Immature natural killer cell (primary cell): Measurements from ENCODE around the gene CCDC177. TPM values are rescaled to one million over a fixed set of nuclear protein-coding genes. Genes with fewer than 3 reads are reported as not detected.
A peak's percentile ranks its signal among the peaks of the same experiment; 100 is the strongest.

Experiments
- DNase-seq, 3 donors: peaks; one replicate each; pipeline ENCODE4 v3.0.0; 2022; ENCODE audit warnings: mixed read lengths in 1 of 3
- H3K27ac Mint-ChIP-seq, 6 donors: one replicate each; pipeline ENCODE4 v1.8.0; 2020; ENCODE audit warnings: mixed read lengths in 6 of 6, mild to moderate bottlenecking in 5 of 6, inconsistent platforms in 4 of 6, moderate library complexity in 3 of 6
- H3K27me3 Mint-ChIP-seq, 3 donors: one replicate each; pipeline ENCODE4 v1.8.0; 2020 to 2021; ENCODE audit warnings: low read depth in 3 of 3, mild to moderate bottlenecking in 3 of 3, mixed read lengths in 3 of 3, moderate library complexity in 3 of 3, inconsistent platforms in 1 of 3
- H3K36me3 Mint-ChIP-seq, 3 donors: one replicate each; pipeline ENCODE4 v1.8.0; 2020; ENCODE audit warnings: mixed read lengths in 3 of 3, inconsistent platforms in 2 of 3, mild to moderate bottlenecking in 2 of 3
- H3K4me1 Mint-ChIP-seq, 2 donors: one replicate each; pipeline ENCODE4 v1.8.0; 2020; ENCODE audit warnings: inconsistent platforms in 2 of 2, mild to moderate bottlenecking in 2 of 2, mixed read lengths in 2 of 2, moderate library complexity in 1 of 2
- H3K4me3 Mint-ChIP-seq, 5 donors: one replicate each; pipeline ENCODE4 v1.8.0; 2020; ENCODE audit warnings: mild to moderate bottlenecking in 5 of 5, mixed read lengths in 5 of 5, inconsistent platforms in 3 of 5, moderate library complexity in 3 of 5
- H3K9me3 Mint-ChIP-seq, 6 donors: one replicate each; pipeline ENCODE4 v1.8.0; 2020; ENCODE audit warnings: mild to moderate bottlenecking in 6 of 6, mixed read lengths in 6 of 6, inconsistent platforms in 4 of 6, moderate library complexity in 3 of 6
- polyA plus RNA-seq, 3 donors: library from polyadenylated mRNA; unstranded; fragments of 300-500 nt; fragmentation: Illumina TruSeq; gene quantifications; one replicate each; pipeline ENCODE4 v1.2.3, GENCODE V29; 2021

CCDC177 gene
- polyA plus RNA-seq, 3 donors from 2014 or later, result not detected

DNA sequence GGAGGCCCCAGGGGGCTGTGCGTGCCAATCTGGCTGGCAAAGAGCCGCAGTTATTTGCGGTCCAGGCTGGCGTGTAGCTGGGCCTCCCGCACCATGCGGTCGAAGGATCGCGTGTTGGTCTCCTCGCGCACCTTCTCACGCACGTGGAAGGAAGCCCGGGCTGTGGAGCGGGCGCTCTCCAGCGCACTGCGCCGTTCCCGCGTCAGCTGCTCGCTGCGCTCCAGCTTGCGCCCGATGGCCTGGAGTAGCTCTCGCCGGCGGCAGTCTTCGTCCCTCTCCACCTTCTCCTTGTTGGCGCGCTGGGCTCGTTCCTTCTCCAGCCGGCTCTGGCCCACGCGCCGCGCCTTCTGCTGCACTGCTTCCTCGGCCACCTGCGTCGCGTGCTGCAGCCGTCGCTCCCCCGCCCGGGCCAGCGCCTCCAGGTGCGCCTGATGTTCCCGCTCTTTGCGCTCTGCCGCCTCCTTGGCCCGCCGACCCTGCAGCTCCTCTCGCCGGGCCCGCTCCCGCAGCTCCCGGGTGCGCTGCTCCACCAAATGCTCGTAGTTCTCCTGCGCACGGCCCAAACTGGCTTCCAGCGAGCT, 3.1 kb downstream of the CCDC177 start:
- no peaks in the 10 kb centered on the region for H3K36me3 Mint-ChIP-seq
- peaks cover 10 to 25% (median 20%) of the 10 kb centered on the region in 3 donors for H3K27me3 Mint-ChIP-seq
- peak overlapping the region in 1 of 5 donors; percentile 12 for H3K4me3 Mint-ChIP-seq
- H3K27ac Mint-ChIP-seq, result no peak overlapping the region
- H3K9me3 Mint-ChIP-seq, result no peaks in the 10 kb centered on the region
- H3K4me1 Mint-ChIP-seq, result peaks cover 7 to 8% of the 10 kb centered on the region in 2 donors
- DNase-seq, result no peak

DNA sequence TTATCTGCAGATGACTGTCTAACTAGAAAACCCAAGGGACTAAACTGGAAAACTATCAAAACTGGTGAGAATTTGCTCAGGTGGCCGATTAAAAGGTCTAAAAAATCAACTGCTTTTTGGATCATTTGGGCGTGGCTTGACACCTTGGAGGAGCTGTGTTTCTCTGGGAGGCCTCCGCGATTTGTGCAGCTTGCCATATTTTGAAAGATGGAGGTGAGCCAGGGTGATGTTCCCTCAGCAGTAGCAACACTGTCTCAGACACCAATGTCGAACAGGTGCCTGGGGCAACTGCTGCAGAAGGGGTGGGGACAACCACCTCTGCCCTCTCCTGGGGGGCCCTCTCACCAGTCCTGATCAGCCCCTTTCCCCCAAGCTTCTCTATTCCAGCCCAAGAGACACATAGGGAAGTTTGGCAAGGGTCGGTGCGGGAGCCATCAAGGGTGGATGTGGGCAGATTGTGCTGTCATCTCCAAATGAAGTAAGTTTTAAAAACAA, 3.8 kb downstream of the CCDC177 start:
- Mint-ChIP-seq H3K4me3 (peak overlapping the region in 1 of 5 donors; percentile 38), H3K36me3 (no peaks in the 10 kb centered on the region), H3K4me1 (peaks cover 7 to 8% of the 10 kb centered on the region in 2 donors), H3K27me3 (peaks cover 12 to 19% (median 19%) of the 10 kb centered on the region in 3 donors), H3K27ac (no peak overlapping the region), H3K9me3 (no peaks in the 10 kb centered on the region)
- DNase-seq, result no peak

DNA sequence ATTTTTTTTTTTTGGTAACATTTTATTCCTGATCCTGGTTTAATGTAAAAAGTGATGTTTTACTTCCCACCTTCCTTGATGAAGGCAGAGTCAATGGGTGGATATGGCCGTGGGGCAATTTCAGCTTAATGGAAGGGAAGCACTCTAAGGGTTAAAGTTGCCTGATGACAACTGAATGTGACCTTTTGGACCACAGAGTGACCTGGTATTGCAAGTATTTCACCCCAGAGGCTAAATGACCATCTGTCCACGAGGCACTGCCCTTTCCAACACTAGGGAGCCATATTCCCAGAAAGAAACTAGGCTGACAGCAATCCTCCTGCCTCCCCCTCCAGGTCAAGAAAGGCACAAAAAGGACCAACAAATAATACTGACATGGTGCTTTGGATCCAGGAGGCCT, 4.8 kb downstream of the CCDC177 start:
- no peaks in the 10 kb centered on the region for H3K36me3 Mint-ChIP-seq
- H3K4me3 Mint-ChIP-seq, result no peak overlapping the region
- H3K27me3 Mint-ChIP-seq, result peaks cover 12 to 19% (median 19%) of the 10 kb centered on the region in 3 donors
- no peak for DNase-seq
- no peaks in the 10 kb centered on the region for H3K9me3 Mint-ChIP-seq
- H3K4me1 Mint-ChIP-seq, result peaks cover 6 to 8% of the 10 kb centered on the region in 2 donors
- no peak overlapping the region for H3K27ac Mint-ChIP-seq

DNA sequence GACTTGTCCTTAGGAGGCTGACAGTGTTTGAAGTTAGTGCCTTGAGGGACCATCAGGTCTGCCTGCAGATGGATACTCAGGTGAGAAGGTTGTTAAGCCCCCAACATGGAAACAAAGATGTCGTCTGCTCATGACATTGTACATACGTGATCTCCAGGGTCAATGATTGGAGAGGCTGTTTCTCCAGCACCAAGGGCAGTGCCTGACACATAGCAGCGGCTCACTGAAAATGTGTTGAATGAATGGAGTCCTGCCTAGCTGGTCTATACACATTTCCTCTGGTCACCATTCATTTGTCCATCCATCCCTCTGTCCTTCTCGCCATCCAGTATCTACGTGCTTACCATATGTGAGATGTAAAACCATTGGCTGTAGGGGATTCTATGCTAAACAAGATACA, 7.1 kb downstream of the CCDC177 start:
- H3K27me3 Mint-ChIP-seq, result peaks cover 12% of the 10 kb centered on the region in 3 donors

DNA sequence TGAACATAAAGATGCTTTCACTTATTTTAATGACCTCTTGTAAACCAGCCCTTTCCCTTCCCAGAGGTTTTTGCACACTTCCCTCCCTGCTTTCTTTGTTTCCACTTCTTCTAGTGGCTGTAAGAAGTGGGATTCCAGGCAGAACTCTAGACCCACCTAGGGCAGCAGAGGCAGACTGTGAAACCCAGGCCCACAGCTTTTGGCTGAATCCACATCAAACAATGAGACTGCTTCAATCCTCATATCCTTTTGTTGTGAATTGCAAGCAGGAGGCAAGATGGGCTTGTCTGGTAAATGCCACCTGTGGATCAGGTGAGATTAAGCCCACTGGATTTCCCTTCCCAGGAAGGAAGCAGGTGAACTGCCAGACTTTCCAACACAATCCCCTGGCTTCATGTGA, 12.8 kb downstream of the CCDC177 start:
- H3K27ac Mint-ChIP-seq, result no peak overlapping the region
- no peaks in the 10 kb centered on the region for H3K9me3 Mint-ChIP-seq

More for the DNA sequence above, 7.1 kb downstream of the CCDC177 start:
- no peaks in the 10 kb centered on the region for H3K4me1 Mint-ChIP-seq
- no peaks in the 10 kb centered on the region for H3K36me3 Mint-ChIP-seq
- H3K27ac Mint-ChIP-seq, result no peak overlapping the region
- no peaks in the 10 kb centered on the region for H3K9me3 Mint-ChIP-seq
- DNase-seq, result no peak
- no peak overlapping the region for H3K4me3 Mint-ChIP-seq

DNA sequence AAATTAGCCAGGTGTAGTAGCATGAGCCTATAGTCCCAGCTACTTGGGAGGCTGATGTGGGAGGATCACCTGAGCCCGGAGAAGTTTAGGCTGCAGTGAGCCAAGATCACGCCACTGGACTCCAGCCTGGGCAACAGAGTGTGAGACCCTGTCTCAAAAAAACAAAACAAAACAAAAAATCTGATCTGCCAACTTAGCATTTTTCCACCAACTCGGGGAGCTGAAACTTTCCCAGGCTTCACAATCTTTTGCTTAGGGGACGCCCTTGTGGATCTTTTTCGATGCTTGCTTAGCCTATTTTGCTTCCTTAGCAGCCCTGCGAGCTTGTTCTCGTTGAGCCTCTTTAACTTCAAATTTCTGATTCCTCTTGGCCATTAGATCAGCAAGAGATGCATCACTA, 13.8 kb downstream of the CCDC177 start:
- Mint-ChIP-seq H3K4me3 (no peak overlapping the region), H3K4me1 (no peaks in the 10 kb centered on the region), H3K27me3 (peaks cover 0 to 11% (median 6%) of the 10 kb centered on the region in 3 donors), H3K27ac (no peak overlapping the region), H3K9me3 (no peaks in the 10 kb centered on the region), H3K36me3 (no peaks in the 10 kb centered on the region)
- DNase-seq, result no peak

More for the DNA sequence above, 12.8 kb downstream of the CCDC177 start:
- Mint-ChIP-seq H3K4me3 (no peak overlapping the region), H3K36me3 (no peaks in the 10 kb centered on the region), H3K27me3 (peaks cover 0 to 16% (median 6%) of the 10 kb centered on the region in 3 donors), H3K4me1 (no peaks in the 10 kb centered on the region)
- DNase-seq, result no peak

DNA sequence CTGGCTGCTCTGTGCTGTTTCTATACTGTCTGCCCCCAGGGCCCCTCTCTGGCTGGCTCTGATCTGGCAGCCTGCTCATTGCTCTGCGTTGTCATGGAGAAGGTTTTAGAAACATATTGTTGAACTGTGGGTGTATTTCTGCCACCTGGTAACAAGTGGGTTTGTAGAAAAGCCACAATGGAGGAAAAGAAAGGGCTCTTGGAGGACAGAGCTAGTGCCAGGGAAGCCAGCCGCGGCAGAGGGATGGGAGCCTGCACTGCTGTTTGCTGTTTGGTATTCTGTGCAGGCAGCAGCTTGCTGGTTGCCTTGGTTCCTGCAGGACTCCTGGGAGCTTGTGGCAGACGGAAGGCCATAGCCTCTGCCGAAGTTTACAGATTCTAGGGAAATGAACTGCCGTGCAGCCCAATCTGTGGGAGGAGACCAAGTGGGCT, 15.1 kb downstream of the CCDC177 start:
- no peak overlapping the region for H3K27ac Mint-ChIP-seq
- no peaks in the 10 kb centered on the region for H3K4me1 Mint-ChIP-seq
- peaks cover 0 to 11% (median 6%) of the 10 kb centered on the region in 3 donors for H3K27me3 Mint-ChIP-seq
- H3K4me3 Mint-ChIP-seq, result no peak overlapping the region
- no peaks in the 10 kb centered on the region for H3K9me3 Mint-ChIP-seq
- DNase-seq, result no peak
- no peaks in the 10 kb centered on the region for H3K36me3 Mint-ChIP-seq

DNA sequence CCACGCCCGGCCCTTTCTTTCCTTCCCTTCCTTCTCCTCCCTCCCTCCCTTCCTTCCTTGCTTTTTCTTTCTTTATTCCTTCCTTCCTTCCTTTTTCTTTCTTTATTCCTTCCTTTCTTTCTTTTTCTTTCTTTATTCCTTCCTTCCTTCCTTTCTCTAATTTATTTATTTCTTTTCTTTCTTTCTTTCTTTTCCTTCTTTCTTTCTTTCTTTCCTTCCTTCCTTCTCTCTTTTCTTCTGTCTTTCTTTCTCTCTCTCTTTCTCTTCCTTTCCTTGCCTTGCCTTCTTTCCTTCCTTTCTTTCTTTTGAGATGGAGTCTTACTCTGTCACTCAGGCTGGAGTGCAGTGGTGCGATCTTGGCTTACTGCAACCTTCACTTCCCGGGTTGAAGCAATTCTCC, 15.9 kb downstream of the CCDC177 start:
- Mint-ChIP-seq H3K9me3 (no peaks in the 10 kb centered on the region), H3K27ac (no peak overlapping the region), H3K4me1 (no peaks in the 10 kb centered on the region), H3K36me3 (no peaks in the 10 kb centered on the region), H3K27me3 (peaks cover 0 to 12% (median 9%) of the 10 kb centered on the region in 3 donors), H3K4me3 (no peak overlapping the region)
- DNase-seq, result no peak

DNA sequence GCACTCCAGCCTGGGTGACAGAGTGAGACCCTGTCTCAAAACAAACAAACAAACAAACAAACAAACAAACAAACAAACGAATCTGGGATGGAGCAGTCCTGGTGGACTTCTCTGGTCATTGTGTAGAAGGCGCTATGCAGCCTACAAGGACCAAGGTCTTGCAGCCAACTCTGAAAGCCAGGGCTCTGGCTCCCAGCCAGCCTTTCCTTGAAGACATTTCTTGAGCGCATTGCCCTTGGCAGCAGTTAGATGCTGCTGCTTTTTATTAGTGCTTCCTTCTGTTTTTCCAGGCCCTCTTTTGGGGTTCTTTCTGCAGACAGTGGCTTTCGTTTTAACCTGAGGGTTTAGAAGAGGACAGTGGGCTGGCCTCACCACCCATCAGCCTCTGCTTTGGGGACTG, 20.2 kb downstream of the CCDC177 start:
- Mint-ChIP-seq H3K36me3 (no peaks in the 10 kb centered on the region), H3K9me3 (no peaks in the 10 kb centered on the region), H3K27me3 (peaks cover 0 to 11% (median 9%) of the 10 kb centered on the region in 3 donors), H3K4me3 (no peak overlapping the region), H3K27ac (no peak overlapping the region), H3K4me1 (no peaks in the 10 kb centered on the region)
- no peak for DNase-seq

DNA sequence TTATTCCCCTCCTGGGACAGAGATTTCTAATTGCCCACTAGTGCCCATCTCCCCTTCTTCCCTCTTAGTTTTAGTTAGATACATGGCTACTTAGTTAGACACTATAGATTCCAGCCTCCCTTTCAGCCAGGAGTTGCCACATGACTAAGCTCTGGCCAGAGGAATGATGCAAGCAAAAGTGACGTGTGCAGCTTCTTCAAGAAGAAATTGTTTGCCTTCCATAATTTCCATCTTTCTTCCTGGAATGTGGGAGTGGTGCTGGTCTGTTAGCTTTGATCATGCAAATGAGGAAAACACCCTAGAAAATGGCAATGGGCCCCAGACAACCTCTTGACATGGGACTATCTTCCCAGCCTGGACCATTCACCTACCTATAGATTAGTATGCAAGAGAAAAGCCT, 21.4 kb downstream of the CCDC177 start:
- H3K4me1 Mint-ChIP-seq, result no peaks in the 10 kb centered on the region
- H3K27ac Mint-ChIP-seq, result no peak overlapping the region
- no peaks in the 10 kb centered on the region for H3K9me3 Mint-ChIP-seq
- peaks cover 0 to 9% (median 8%) of the 10 kb centered on the region in 3 donors for H3K27me3 Mint-ChIP-seq
- DNase-seq, result no peak
- H3K4me3 Mint-ChIP-seq, result no peak overlapping the region
- no peaks in the 10 kb centered on the region for H3K36me3 Mint-ChIP-seq

DNA sequence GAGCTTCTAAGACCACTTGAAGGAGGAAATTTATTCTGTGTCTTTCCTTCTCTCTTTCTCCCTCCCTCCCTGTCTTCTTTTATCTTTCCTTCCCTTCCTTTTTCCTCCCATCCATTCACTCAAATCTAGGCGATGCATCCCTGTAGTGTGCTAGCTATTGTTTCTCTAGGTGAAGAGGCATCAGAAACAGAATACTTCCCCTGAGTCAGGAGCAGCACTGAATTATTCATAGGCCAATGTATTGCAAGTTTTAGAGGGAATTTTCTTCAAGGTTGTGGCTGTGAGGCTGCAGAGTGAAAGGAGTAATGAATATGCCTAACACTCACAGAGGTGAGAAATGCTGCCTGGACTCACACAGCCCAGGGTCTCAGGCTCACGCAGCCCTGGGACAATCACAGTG, 23.2 kb downstream of the CCDC177 start:
- H3K27ac Mint-ChIP-seq, result no peak overlapping the region
- H3K27me3 Mint-ChIP-seq, result peaks cover 3 to 13% (median 10%) of the 10 kb centered on the region in 3 donors
- no peaks in the 10 kb centered on the region for H3K36me3 Mint-ChIP-seq
- no peak overlapping the region for H3K4me3 Mint-ChIP-seq
- H3K9me3 Mint-ChIP-seq, result no peaks in the 10 kb centered on the region
- no peak for DNase-seq
- peaks cover 0 to 2% of the 10 kb centered on the region in 2 donors for H3K4me1 Mint-ChIP-seq

DNA sequence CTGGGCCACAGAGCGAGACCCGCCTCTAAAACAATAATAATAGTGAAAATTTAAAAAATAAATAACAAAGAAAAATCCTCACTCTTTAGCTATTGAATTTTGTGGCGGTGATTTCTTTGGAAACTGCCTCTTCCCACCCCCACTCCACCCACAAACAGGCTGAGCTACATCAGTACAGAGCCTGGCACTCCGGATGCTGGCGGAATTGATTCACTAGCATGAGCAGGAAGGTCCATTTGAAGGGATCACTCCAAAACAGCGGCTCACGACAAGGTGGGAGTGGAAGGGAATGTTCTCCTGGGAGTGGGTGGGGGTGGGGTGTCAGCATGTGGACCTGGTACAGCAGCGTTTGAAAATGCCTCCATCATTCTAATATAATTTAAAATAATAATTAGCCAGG, 26.1 kb downstream of the CCDC177 start:
- Mint-ChIP-seq H3K27me3 (peaks cover 4 to 15% (median 8%) of the 10 kb centered on the region in 3 donors), H3K27ac (no peak overlapping the region), H3K36me3 (no peaks in the 10 kb centered on the region)

DNA sequence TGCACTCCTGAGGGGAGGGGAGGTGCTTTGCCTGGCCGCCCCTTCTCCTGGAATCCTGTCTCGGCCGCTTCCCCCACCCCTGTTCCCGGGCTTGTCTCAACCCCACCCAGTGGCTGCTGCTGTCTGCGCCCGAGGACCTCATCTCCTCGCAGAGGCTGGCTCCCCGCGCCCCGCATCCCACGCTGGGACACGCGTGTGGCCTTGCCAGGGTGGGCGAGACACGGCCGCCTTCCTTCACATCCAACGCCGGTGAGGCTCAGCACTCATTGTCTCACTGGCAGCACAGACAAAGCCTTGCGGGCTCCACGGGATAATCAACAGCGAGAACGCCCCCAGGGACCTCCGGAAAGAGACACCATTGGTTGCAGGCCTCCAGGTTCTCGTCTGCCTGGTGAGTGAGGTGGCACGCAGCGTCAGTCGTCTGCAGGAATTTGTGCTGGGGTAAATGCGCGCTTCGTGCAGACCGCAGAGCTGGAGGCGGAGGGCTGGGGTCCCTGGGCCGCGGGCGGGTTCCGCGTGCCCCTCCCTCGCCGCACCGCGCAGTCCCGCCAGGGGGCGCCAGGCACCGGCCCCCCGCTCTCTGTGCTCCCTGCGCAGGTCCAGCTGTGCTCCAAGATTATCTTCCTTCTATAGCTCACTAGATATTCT, 26.8 kb downstream of the CCDC177 start:
- Mint-ChIP-seq H3K4me3 (no peak overlapping the region), H3K27me3 (peaks cover 4 to 13% (median 8%) of the 10 kb centered on the region in 3 donors), H3K36me3 (no peaks in the 10 kb centered on the region), H3K9me3 (no peaks in the 10 kb centered on the region), H3K4me1 (peaks cover 4 to 5% of the 10 kb centered on the region in 2 donors), H3K27ac (no peak overlapping the region)
- DNase-seq, result no peak

More for the DNA sequence above, 26.1 kb downstream of the CCDC177 start:
- Mint-ChIP-seq H3K4me3 (no peak overlapping the region), H3K9me3 (no peaks in the 10 kb centered on the region), H3K4me1 (peaks cover 3 to 5% of the 10 kb centered on the region in 2 donors)
- no peak for DNase-seq

DNA sequence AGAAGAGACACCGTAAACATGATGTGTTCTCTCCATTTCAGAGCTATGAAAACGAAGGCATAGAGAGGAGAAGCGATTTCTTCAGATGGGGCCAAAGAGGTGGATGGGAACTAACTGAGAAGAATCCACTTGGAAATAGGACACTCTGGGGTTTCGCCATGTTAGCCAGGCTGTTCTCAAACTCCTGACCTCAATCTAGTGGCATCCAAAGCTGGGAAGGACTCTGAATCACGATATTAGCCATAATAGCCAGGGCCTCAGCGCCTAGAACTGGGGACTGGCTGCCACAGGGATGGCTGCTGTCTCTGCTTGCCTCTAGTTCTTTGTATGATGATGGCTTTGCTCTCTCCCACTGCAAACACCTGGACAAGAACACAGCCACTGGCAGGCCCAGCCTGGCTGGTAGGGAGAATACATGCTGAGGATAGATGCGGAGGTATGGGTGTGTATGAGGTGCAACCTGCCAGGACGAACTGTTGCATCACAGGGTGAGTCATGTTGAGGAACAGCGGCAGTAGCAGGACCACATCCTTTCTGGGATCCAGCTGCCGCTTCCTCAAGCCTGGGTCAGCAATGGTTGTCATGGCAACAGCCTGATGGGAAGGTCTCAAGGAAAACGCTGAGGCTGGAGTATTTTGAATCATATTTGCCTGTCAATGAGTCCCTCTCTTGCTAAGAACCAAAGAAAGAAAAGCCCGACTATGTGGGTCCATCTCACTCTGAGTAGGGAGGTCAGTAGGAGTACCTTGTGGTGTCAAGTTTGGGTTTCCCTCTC, 31.1 kb downstream of the CCDC177 start:
- Mint-ChIP-seq H3K9me3 (peaks cover 0 to 2% (median 0%) of the 10 kb centered on the region in 6 donors), H3K36me3 (no peaks in the 10 kb centered on the region), H3K27ac (no peak overlapping the region), H3K27me3 (peaks cover 4 to 20% (median 4%) of the 10 kb centered on the region in 3 donors), H3K4me1 (peaks cover 4 to 5% of the 10 kb centered on the region in 2 donors), H3K4me3 (no peak overlapping the region)
- DNase-seq, result peak; percentile 3 to 10 (median 3)
